K562 (cell line): ENCODE results near the gene ATRAID. TPM values are rescaled to one million over a fixed set of nuclear protein-coding genes. Genes with fewer than 3 reads are reported as not detected.
"Not testable (repeated sequence)": the region's sequence is repeated elsewhere in the genome, so short reads cannot be mapped to it uniquely, and the experiment has no call there.

ENCODE experiments used
- ATAC-seq: fragments of 200-7000 bp; cut with Tn5 transposase; 3 replicates; pipeline ENCODE4 v1.9.1; 2020; ENCODE audit warnings: moderate library complexity
- BruUV-seq: library from RNA; stranded (reverse); fragments of 400-500 nt; replicated peaks from 2 replicates; lab custom pipeline; 2021; lab: Mats Ljungman, UMichigan
- CTCF ChIA-PET: fragments of 300-600 bp; formaldehyde crosslinking; extraction: SDS; loops from one replicate; lab custom pipeline; 2021; ENCODE audit warnings: low intra/inter-chr PET ratio; lab: Yijun Ruan, JAX
- POLR2A ChIA-PET: fragments of 300-600, 350-650 bp; sonication (Branson Sonifier 250); formaldehyde crosslinking; extraction: SDS; loops from one replicate; lab custom pipeline; 2021; ENCODE audit warnings: antibody characterized with exemption, inconsistent platforms; lab: Yijun Ruan, JAX
- DNase-seq, 4 experiments: peaks; one replicate each; pipeline versions ENCODE4 v3.0.0 to v3.0.0-alpha.2; 2011 to 2018; ENCODE audit warnings: low spot score in 3 of 4, mixed read lengths in 3 of 4; ENCODE audit errors: extremely low read depth in 1 of 4
- FAIRE-seq: peaks from 2 replicates; lab custom pipeline; 2011; peaks lifted over from hg19 to GRCh38; lab: Jason Lieb, UNC
- H2AFZ ChIP-seq: 2 replicates; pipeline ENCODE4 v1.6.0; 2011; ENCODE audit warnings: low read depth, low read length, control low read depth, inconsistent platforms
- H3K27ac ChIP-seq: fragments of 200-600 bp; 3 replicates; pipeline ENCODE4 v1.8.0; 2011; ENCODE audit warnings: low read depth, mild to moderate bottlenecking, control low read depth, inconsistent platforms, low read length, moderate library complexity, mixed read lengths; ENCODE audit errors: extremely low read depth
- H3K27me3 ChIP-seq, 2 experiments: fragments of 300-600 bp in 1 of 2; 2 replicates in 1 of 2; 3 replicates in 1 of 2; pipeline versions ENCODE4 v1.6.0 to v1.8.0; 2011; ENCODE audit warnings: inconsistent platforms in 2 of 2, low read length in 2 of 2, mild to moderate bottlenecking in 1 of 2, mixed read lengths in 1 of 2, moderate library complexity in 1 of 2; ENCODE audit not compliant: control insufficient read depth in 2 of 2, insufficient read depth in 2 of 2
- H3K36me3 ChIP-seq: fragments of 300-600 bp; 3 replicates; pipeline ENCODE4 v1.8.0; 2011; ENCODE audit warnings: mild to moderate bottlenecking, low read length, inconsistent platforms; ENCODE audit not compliant: control insufficient read depth, insufficient read depth
- H3K4me1 ChIP-seq, 2 experiments: fragments of 200-600 bp in 1 of 2; replicated peaks in 1 of 2; 2 replicates in 1 of 2; 3 replicates in 1 of 2; pipeline versions ENCODE4 v1.5.1 to v1.8.0; 2011; ENCODE audit warnings: inconsistent platforms in 2 of 2, low read length in 2 of 2, mild to moderate bottlenecking in 1 of 2, mixed read lengths in 1 of 2, moderate library complexity in 1 of 2; ENCODE audit not compliant: control insufficient read depth in 2 of 2, insufficient read depth in 2 of 2
- H3K4me2 ChIP-seq: 2 replicates; pipeline ENCODE4 v1.6.1; 2011; ENCODE audit warnings: low read length, control low read depth, inconsistent platforms, mixed read lengths; ENCODE audit not compliant: insufficient read depth
- H3K4me3 ChIP-seq: fragments of 200-600 bp; sonication (generic), shearing (Covaris generic); 2 replicates; pipeline ENCODE4 v1.5.1; 2016; ENCODE audit warnings: control low read depth, inconsistent platforms
- H3K79me2 ChIP-seq: fragments of 200-600 bp; 3 replicates; pipeline ENCODE4 v1.8.0; 2011; ENCODE audit warnings: low read length, inconsistent platforms; ENCODE audit not compliant: control insufficient read depth, insufficient read depth
- H3K9ac ChIP-seq, 2 experiments: 2 replicates each; pipeline versions ENCODE4 v1.6.0 to v1.6.1; 2011; ENCODE audit warnings: low read depth in 2 of 2, low read length in 2 of 2, control low read depth in 1 of 2, inconsistent platforms in 1 of 2, mild to moderate bottlenecking in 1 of 2, mixed read lengths in 1 of 2; ENCODE audit not compliant: insufficient read depth in 1 of 2
- H3K9me1 ChIP-seq: one replicate; pipeline ENCODE4 v1.6.0; 2011; ENCODE audit warnings: inconsistent platforms, mild to moderate bottlenecking, low read length, moderate library complexity; ENCODE audit not compliant: control insufficient read depth, insufficient read depth
- H3K9me3 ChIP-seq: replicated peaks from 2 replicates; pipeline ENCODE4 v1.5.1; 2011; ENCODE audit warnings: low read depth, low read length, inconsistent platforms; ENCODE audit not compliant: control insufficient read depth, insufficient read depth
- H4K20me1 ChIP-seq: replicated peaks from 2 replicates; pipeline ENCODE4 v1.6.1; 2011; ENCODE audit warnings: low read length, inconsistent platforms, mixed read lengths; ENCODE audit not compliant: control insufficient read depth, insufficient read depth
- BCOR ChIP-seq: fragments of 450-650 bp; IDR thresholded peaks from 2 replicates; pipeline ENCODE4 v1.6.1; 2016
- ZNF146 ChIP-seq: IDR thresholded peaks from one replicate; pipeline ENCODE4 v1.6.1; 2018; ENCODE audit warnings: missing compliant biosample characterization; ENCODE audit not compliant: unreplicated experiment
- WGBS: fragments of 100-300 bp; shearing (Covaris generic); methylation state at CpG from one replicate; pipeline ENCODE4 v1.1.6; 2016; ENCODE audit warnings: low coverage, mixed read lengths; ENCODE audit not compliant: insufficient coverage; ENCODE audit errors: missing lambda C conversion rate; 5-methylcytosine and 5-hydroxymethylcytosine counted together
- in situ Hi-C: fragments of 300-500 bp; cut with MboI; formaldehyde crosslinking; loops from 4 replicates; pipeline ENCODE4 v1.15.0; 2018; ENCODE audit warnings: inconsistent platforms, mixed read lengths
- intact Hi-C: fragments of 100-400 bp; cut with micrococcal nuclease; formaldehyde crosslinking; loops from 2 replicates; pipeline ENCODE4 v1.14.2; 2022
- polyA plus RNA-seq, 8 experiments: library from polyadenylated mRNA; depleted of rRNA in 4 of 8; stranded (reverse) in 5 of 8; unstranded in 3 of 8; fragments of >200 nt; fragmentation: Nextera tagmentation in 2 of 8; fragmentation: Illumina TruSeq in 1 of 8; extraction: Ambion mirVana in 2 of 8; extraction: Trizol in 1 of 8; gene quantifications; 2 replicates each; pipeline versions ENCODE4 v1.2.1 to v1.2.3, GENCODE V29; 2011 to 2014; ENCODE audit warnings: inconsistent platforms in 1 of 8, missing spikeins in 1 of 8
- total RNA-seq, 7 experiments: library from RNA; depleted of rRNA in 6 of 7; stranded (reverse); fragments of >200 nt in 6 of 7; fragmentation: Illumina TruSeq in 2 of 7; extraction: Trizol in 2 of 7; gene quantifications; 2 replicates each; pipeline versions ENCODE4 v1.2.1 to v1.2.3, GENCODE V29; 2011 to 2021; ENCODE audit warnings: low replicate concordance in 1 of 7

The ATRAID gene
- total and polyA plus RNA-seq, 9 of the 15 experiments (the other 6 are each of a cell fraction or from before 2014, with no cell fraction given), result 70.2 to 187 (median 108) TPM

- WGBS, result 28% methylated on average over 1 of the region's 3 CpGs
- peaks cover 13% of the 10 kb centered on the region; the same call in 2 of the 3 replicates for H3K36me3 ChIP-seq
- H3K27ac ChIP-seq, CTCF ChIA-PET, H3K9me3 ChIP-seq, H3K4me3 ChIP-seq, H3K4me2 ChIP-seq, H3K79me2 ChIP-seq, BruUV-seq, H2AFZ ChIP-seq, POLR2A ChIA-PET, H3K27me3 ChIP-seq, FAIRE-seq, H3K9me1 ChIP-seq, intact Hi-C loops, ATAC-seq, in situ Hi-C loops, H3K9ac ChIP-seq, H3K4me1 ChIP-seq, DNase-seq, H4K20me1 ChIP-seq: not testable (repeated sequence)
- TF ChIP-seq BCOR (0 out of 2 replicates have a peak, but pooled peaks have one; percentile 33), ZNF146 (CRISPR knock-in tag) (peak; percentile 54)
Measured at GRCh38 chr2:27195799-27196198, 16.0 kb upstream of the ATRAID start.

- in situ Hi-C loops, ATAC-seq, DNase-seq, H3K27me3 ChIP-seq, H3K9me1 ChIP-seq, H3K27ac ChIP-seq, intact Hi-C loops, FAIRE-seq, H2AFZ ChIP-seq, H3K9ac ChIP-seq, H3K79me2 ChIP-seq, BruUV-seq, H4K20me1 ChIP-seq, H3K4me2 ChIP-seq, H3K4me1 ChIP-seq, CTCF ChIA-PET, H3K9me3 ChIP-seq, H3K4me3 ChIP-seq: not testable (repeated sequence)
- H3K36me3 ChIP-seq, result peaks cover 33% of the 10 kb centered on the region; the same call in 2 of the 3 replicates
- POLR2A ChIA-PET, result interaction anchor here (1.1 kb wide), 1 partner anchor 82 kb away, joined by 3 read pairs; no protein-coding TSS in a partner anchor
- WGBS, result 78% methylated on average over 3 of the region's 3 CpGs
Measured at GRCh38 chr2:27198068-27198467, 13.8 kb upstream of the ATRAID start.
